Endodermal cell (in vitro differentiated cells): ENCODE results near the gene CPNE5. TPM values are rescaled to one million over a fixed set of nuclear protein-coding genes. Genes with fewer than 3 reads are reported as not detected.

ENCODE experiments used
- DNase-seq: peaks from one replicate; pipeline ENCODE4 v3.0.0-alpha.2; 2017
- H3K27ac ChIP-seq: 2 replicates; pipeline ENCODE4 v1.5.1; 2013; ENCODE audit warnings: mild to moderate bottlenecking, low read depth, low read length, moderate library complexity
- H3K27me3 ChIP-seq: 2 replicates; pipeline ENCODE4 v1.6.1; 2013; ENCODE audit warnings: mild to moderate bottlenecking, low read length, moderate library complexity; ENCODE audit not compliant: insufficient read depth, control insufficient read depth, poor library complexity, severe bottlenecking
- H3K36me3 ChIP-seq: 2 replicates; pipeline ENCODE4 v1.7.0; 2013; ENCODE audit warnings: mild to moderate bottlenecking, low read length, moderate library complexity; ENCODE audit not compliant: control insufficient read depth, insufficient read depth
- H3K4me1 ChIP-seq: one replicate; pipeline ENCODE4 v1.7.0; 2013; ENCODE audit warnings: low read length; ENCODE audit not compliant: control insufficient read depth, insufficient read depth
- H3K4me3 ChIP-seq: 2 replicates; pipeline ENCODE4 v1.5.1; 2013; ENCODE audit warnings: mild to moderate bottlenecking, low read length, moderate library complexity
- H3K9ac ChIP-seq: 2 replicates; pipeline ENCODE4 v1.6.1; 2013; ENCODE audit warnings: mild to moderate bottlenecking, low read length, moderate library complexity; ENCODE audit not compliant: poor library complexity, severe bottlenecking; ENCODE audit errors: extremely low read depth
- H3K9me3 ChIP-seq: 2 replicates; pipeline ENCODE4 v1.6.1; 2013; ENCODE audit warnings: mild to moderate bottlenecking, low read length, moderate library complexity; ENCODE audit not compliant: control insufficient read depth
- H3K27ac Mint-ChIP-seq: 2 replicates; pipeline ENCODE4 v1.8.0; 2020; ENCODE audit warnings: mixed read lengths
- H3K27me3 Mint-ChIP-seq: 2 replicates; pipeline ENCODE4 v1.8.0; 2021; ENCODE audit warnings: mild to moderate bottlenecking, mixed read lengths; ENCODE audit not compliant: insufficient read depth
- H3K36me3 Mint-ChIP-seq: 2 replicates; pipeline ENCODE4 v1.8.0; 2020; ENCODE audit warnings: low read depth, mixed read lengths
- H3K4me1 Mint-ChIP-seq: 2 replicates; pipeline ENCODE4 v1.8.0; 2020; ENCODE audit warnings: mixed read lengths
- H3K4me3 Mint-ChIP-seq: 2 replicates; pipeline ENCODE4 v1.8.0; 2020; ENCODE audit warnings: mild to moderate bottlenecking, moderate library complexity, mixed read lengths
- H3K9me3 Mint-ChIP-seq: 2 replicates; pipeline ENCODE4 v1.8.0; 2020; ENCODE audit warnings: mild to moderate bottlenecking, mixed read lengths
- CTCF ChIP-seq: fragments of 200-600 bp; sonication (generic); conservative IDR thresholded peaks from 2 replicates; pipeline ENCODE4 v1.5.0; 2021; ENCODE audit warnings: antibody characterized with exemption, mild to moderate bottlenecking
- WGBS, 2 experiments: methylation state at CpG; one replicate each; pipeline versions ENCODE4 v1.1.5 to v1.1.7; 2013; ENCODE audit warnings: missing lambda C conversion rate in 2 of 2, mixed read lengths in 1 of 2; ENCODE audit not compliant: insufficient coverage in 1 of 2, insufficient read length in 1 of 2; 5-methylcytosine and 5-hydroxymethylcytosine counted together
- total RNA-seq, 2 donors: library from RNA; stranded (reverse); fragmentation: NEBNext Ultra II Directional in 1 of 2; extraction: Animal tissue kit (Norgen Biotek cat#: 25700) in 1 of 2; gene quantifications; 2 replicates in 1 of 2; 3 replicates in 1 of 2; pipeline ENCODE4 v1.2.1, GENCODE V29; 2021

The CPNE5 gene
- total RNA-seq, 2 donors from 2014 or later = 0.26 to 0.42 TPM

GRCh38 chr6:36717231-36717825, 121.9 kb downstream of the CPNE5 start:
- Histone ChIP-seq H3K27me3 (no peaks in the 10 kb centered on the region), H3K9ac (no peak overlapping the region), H3K36me3 (no peaks in the 10 kb centered on the region), H3K9me3 (no peaks in the 10 kb centered on the region), H3K27ac (no peak overlapping the region), H3K4me3 (no peak overlapping the region), H3K4me1 (no peaks in the 10 kb centered on the region)
- Mint-ChIP-seq H3K4me3 (no peak overlapping the region), H3K4me1 (no peaks in the 10 kb centered on the region), H3K27ac (no peak overlapping the region), H3K27me3 (no peaks in the 10 kb centered on the region), H3K9me3 (no peaks in the 10 kb centered on the region), H3K36me3 (no peaks in the 10 kb centered on the region)
- DNase-seq = peak; percentile 38
- 85 to 90% methylated on average over 7 to 13 of the region's 13 CpGs for WGBS, 2 experiments
- TF ChIP-seq CTCF = no peak

- no peak for TF ChIP-seq CTCF
- Mint-ChIP-seq H3K4me3 (no peak overlapping the region), H3K27me3 (no peaks in the 10 kb centered on the region), H3K9me3 (no peaks in the 10 kb centered on the region), H3K4me1 (no peaks in the 10 kb centered on the region), H3K27ac (no peak overlapping the region), H3K36me3 (no peaks in the 10 kb centered on the region)
- H3K4me1 ChIP-seq = no peaks in the 10 kb centered on the region
- no peaks in the 10 kb centered on the region for H3K27me3 ChIP-seq
- WGBS, 2 experiments = 81 to 90% methylated on average over 4 to 8 of the region's 8 CpGs
- DNase-seq = peak; percentile 35
- no peaks in the 10 kb centered on the region for H3K9me3 ChIP-seq
- no peaks in the 10 kb centered on the region for H3K36me3 ChIP-seq
- H3K27ac ChIP-seq = no peak overlapping the region
- H3K9ac ChIP-seq = no peak overlapping the region
- H3K4me3 ChIP-seq = no peak overlapping the region
Observed at GRCh38 chr6:36716476-36717093, 122.7 kb downstream of the CPNE5 start.

- H3K36me3 ChIP-seq = no peaks in the 10 kb centered on the region
- H3K9me3 ChIP-seq = no peaks in the 10 kb centered on the region
- no peaks in the 10 kb centered on the region for H3K36me3 Mint-ChIP-seq
- DNase-seq = peak; percentile 50
- H3K27me3 Mint-ChIP-seq = no peaks in the 10 kb centered on the region
- no peak overlapping the region for H3K4me3 ChIP-seq
- H3K9ac ChIP-seq = no peak overlapping the region
- H3K9me3 Mint-ChIP-seq = no peaks in the 10 kb centered on the region
- H3K27ac Mint-ChIP-seq = no peak overlapping the region
- H3K4me3 Mint-ChIP-seq = no peak overlapping the region
- H3K27ac ChIP-seq = no peak overlapping the region
- H3K27me3 ChIP-seq = no peaks in the 10 kb centered on the region
- TF ChIP-seq CTCF = no peak
- H3K4me1 Mint-ChIP-seq = no peaks in the 10 kb centered on the region
- 72 to 84% methylated on average over 7 of the region's 7 CpGs for WGBS, 2 experiments
- no peaks in the 10 kb centered on the region for H3K4me1 ChIP-seq
Observed at GRCh38 chr6:36715469-36715868, 123.8 kb downstream of the CPNE5 start.
